GM19099 (cell line): ENCODE measurements around the gene SLX4IP.

ENCODE experiments used
- POLR2A ChIP-seq: IDR thresholded peaks from 3 replicates; pipeline ENCODE4 v1.6.1; 2011; ENCODE audit warnings: low read depth; ENCODE audit not compliant: insufficient read length; ENCODE audit errors: extremely low read depth

The SLX4IP gene

GRCh38 chr20:10532361-10532760 is 97.3 kb downstream of the SLX4IP start:
- no peak for TF ChIP-seq POLR2A

GRCh38 chr20:10536531-10536930 is 101.4 kb downstream of the SLX4IP start:
- no peak for TF ChIP-seq POLR2A

DNA sequence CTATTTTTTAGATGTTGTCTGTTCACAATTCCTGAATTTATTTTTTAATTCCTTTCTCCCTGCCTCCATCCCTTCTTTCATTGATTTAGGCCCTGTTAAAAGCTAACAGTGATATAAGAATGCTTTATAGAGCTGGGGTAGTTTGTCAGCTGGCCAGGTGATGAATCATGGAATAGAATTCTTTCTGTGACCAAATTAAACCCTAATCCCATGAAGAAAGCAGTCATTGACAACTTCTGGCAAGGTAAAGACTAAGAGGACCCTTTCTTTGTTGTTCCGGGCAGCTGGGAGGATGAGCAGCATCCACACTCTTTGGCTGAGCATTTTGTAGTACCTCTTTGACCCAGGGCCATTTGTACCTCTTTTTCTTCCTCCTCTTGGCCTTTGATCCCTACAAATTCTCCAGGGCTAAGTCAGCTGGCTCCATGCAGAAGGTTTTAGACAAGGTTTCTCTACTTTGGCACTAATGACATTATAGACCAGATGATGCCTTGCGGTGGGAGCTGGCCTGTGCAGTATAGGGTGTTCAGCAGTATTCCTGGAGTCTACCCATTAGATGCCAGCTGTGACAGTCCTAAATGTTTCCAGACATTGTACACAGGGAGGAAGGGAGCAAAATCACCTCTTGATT is 102.9 kb downstream of the SLX4IP start:
- no peak for TF ChIP-seq POLR2A

DNA sequence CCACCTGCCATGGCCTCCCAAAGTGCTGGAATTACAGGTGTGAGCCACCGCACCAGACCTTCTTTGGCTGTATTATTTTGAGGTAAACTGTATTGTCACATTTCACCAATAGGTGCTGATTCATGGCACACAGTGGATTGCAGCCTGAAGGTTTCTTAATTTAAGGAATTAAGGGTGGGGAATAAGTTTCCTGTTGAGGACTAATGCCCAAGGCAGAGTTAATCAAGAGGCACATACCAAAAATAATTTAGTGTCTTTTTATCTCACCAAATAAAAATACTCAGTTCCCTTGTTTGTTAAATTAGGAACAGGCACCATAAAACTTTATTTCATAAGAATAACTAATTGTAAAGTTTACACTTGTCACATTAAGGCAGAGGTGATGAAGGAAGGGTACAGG is 103.7 kb downstream of the SLX4IP start:
- no peak for TF ChIP-seq POLR2A

- no peak for TF ChIP-seq POLR2A
These were observed 104.9 kb downstream of the SLX4IP start for GRCh38 chr20:10539818-10540553.

DNA sequence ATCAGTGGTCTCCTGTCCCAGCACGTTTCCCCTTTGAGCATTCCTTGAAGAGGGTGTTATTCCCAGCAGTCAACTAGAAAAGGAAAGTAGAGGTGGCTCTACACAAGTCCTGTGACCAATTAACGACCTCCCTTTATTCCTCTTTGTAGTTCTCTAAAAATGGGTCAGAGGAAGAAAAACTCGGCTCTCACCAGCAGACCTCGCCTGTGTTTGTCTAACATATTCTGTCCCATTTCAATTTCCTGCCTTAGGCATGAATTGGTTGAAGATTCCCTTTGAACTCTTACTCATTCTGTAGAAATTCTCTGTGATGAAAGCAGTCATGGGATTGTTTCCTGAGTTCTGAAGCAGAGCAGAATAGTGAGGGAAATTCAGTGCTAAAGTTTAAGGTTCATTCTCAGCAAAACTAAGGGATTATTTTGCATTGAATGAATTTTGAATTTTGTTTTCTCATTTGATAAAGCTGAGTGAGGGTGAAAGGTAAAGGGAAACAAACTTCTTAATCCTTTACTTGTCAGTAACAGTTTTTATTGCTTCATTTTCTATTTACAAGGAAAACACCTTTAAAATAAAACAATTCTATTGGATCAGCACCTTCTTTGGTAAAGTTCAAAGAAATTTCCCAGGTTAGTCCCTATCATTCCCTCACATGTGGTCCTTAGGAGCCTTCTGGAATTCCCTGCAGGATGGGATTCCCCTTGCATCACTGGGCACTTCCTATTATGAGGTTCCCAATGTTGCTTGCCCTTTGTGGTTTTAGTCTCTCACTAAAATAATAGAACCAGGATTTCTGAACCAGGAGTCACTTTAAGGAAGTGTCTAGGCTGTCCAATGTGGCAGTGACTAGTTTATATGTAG is 105.8 kb downstream of the SLX4IP start:
- TF ChIP-seq POLR2A, result no peak

- no peak for TF ChIP-seq POLR2A
These were observed 106.7 kb downstream of the SLX4IP start for GRCh38 chr20:10541668-10542411.

- TF ChIP-seq POLR2A, result no peak
These were observed 107.3 kb downstream of the SLX4IP start for GRCh38 chr20:10542442-10542841.

- TF ChIP-seq POLR2A, result no peak
These were observed 108.4 kb downstream of the SLX4IP start for GRCh38 chr20:10543480-10543879.

DNA sequence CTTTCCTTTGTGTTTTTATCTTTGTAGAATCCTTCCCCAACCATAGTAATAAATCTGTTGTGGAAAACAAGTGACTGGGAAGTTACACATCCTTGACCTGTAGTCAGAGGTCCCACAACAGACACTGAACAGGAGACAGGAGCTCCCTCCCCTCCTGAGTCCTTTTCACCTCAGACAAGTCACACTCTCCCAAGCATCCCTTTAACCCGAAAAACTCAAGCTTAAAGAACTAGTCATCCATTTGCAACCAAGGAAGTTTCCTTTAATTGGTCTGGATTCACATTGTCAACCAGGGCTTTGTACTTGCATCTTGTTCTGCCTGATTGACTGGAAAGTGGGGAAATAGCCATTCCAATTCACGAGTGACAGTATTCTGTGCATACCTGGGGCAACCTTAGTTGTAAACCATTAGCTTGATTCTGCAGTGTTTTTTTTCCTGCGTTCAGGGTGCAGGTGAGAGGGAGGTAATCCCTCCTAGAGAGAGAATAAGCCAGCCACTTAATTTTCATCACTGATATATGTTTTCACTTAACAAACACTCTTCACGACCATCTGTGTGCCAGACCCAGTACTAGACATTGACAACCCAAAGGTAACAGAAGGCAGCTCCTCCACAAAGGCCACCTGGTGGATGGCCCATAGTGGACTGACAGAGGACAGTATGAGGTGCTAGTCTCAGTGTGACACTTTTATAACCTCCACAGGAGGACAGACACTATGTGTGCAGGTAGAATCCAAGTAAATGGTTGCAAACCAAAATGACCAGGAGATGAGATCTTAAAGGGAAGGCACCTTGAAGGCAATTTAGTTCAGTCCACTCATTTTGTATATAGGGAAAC is 112.4 kb downstream of the SLX4IP start:
- no peak for TF ChIP-seq POLR2A

- no peak for TF ChIP-seq POLR2A
These were observed 114.4 kb downstream of the SLX4IP start for GRCh38 chr20:10549511-10549910.

DNA sequence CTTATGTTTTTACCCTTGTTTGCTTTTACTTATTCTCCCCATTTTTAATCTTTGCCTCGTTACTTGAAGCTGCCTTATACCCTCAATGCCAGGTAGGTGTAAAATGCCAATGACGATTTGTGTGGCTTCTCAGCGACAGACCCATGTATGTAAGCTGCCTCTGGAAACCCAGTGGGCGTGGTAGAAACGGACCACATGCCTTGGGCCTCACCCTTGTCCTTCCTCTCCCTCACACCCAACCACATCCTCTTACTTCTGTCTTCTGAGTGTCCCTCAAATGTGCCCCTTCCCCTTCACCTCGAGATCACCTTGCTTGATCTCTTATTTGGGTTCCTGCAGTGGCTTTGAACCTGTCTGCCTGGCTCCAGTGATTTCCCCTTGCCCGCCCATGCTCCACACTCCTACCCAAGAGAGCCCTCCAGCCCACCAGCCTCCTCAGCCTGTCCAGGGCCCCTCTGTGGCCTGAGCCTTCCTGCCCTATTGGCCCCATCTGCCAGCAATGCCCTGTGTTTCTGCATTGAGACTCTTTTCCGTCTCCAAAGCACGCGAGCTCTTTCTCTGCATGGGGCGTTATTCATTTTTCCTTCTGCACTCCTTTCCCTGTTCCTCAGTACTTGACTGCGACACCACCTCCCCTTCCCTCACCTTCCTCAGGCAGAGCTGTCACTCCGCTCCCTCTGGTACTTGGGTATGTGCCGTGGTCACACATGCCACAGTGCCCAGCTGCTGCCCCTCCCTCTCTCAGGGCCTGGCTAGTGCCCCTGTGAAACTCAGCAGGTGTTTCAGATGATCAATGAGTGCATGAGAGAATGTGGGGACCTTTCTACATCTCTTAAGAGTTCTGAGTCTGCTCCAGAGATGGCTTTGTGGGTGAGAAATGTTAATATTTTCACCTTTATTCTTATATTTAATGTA is 115.4 kb downstream of the SLX4IP start:
- no peak for TF ChIP-seq POLR2A
